Measurements from ENCODE around the gene EVA1C. TPM values are rescaled to one million over a fixed set of nuclear protein-coding genes. Genes with fewer than 3 reads are reported as not detected.

Gene EVA1C
- total RNA-seq, 2 experiments from 2014 or later, result 11.1 to 13.7 TPM

GRCh38 chr21:32372755-32373154 lies 39.8 kb upstream of the EVA1C start:
- no peak for DNase-seq
- Mint-ChIP-seq H3K27me3 (no peaks in the 10 kb centered on the region), H3K9me3 (no peaks in the 10 kb centered on the region), H3K27ac (peak overlapping the region; percentile 61), H3K4me1 (ENCODE audit: low read depth) (peaks cover 20% of the 10 kb centered on the region), H3K4me3 (no peak overlapping the region), H3K36me3 (ENCODE audit: low read depth) (peaks cover 49% of the 10 kb centered on the region)
- no peak for TF ChIP-seq CTCF (IDR thresholded peaks at IDR 0.05)
- ATAC-seq, result no peak
- POLR2A ChIA-PET, result no interaction called here
- CTCF ChIA-PET, result interaction anchor here (1.1 to 1.6 kb wide), 2 partner anchors 9 to 228 kb away, joined by 4 to 9 read pairs; no protein-coding TSS in a partner anchor
- intact Hi-C loops (cut with micrococcal nuclease), result no loop called here

- H3K9me3 Mint-ChIP-seq, result no peaks in the 10 kb centered on the region
- H3K27me3 Mint-ChIP-seq, result no peaks in the 10 kb centered on the region
- peaks cover 5% of the 10 kb centered on the region for H3K4me1 Mint-ChIP-seq (ENCODE audit: low read depth)
- no peak overlapping the region for H3K4me3 Mint-ChIP-seq
- intact Hi-C loops (cut with micrococcal nuclease), result no loop called here
- ChIA-PET CTCF (no interaction called here), POLR2A (no interaction called here)
- peaks cover 44% of the 10 kb centered on the region for H3K36me3 Mint-ChIP-seq (ENCODE audit: low read depth)
- DNase-seq, result no peak
- TF ChIP-seq CTCF (IDR thresholded peaks at IDR 0.05), result no peak
- no peak for ATAC-seq
- H3K27ac Mint-ChIP-seq, result no peak overlapping the region
Measured at GRCh38 chr21:32377506-32377905, 35.0 kb upstream of the EVA1C start.

GRCh38 chr21:32377991-32378390 lies 34.5 kb upstream of the EVA1C start:
- DNase-seq (no peak), ATAC-seq (no peak)
- H3K4me1 Mint-ChIP-seq (ENCODE audit: low read depth), result peaks cover 1% of the 10 kb centered on the region
- CTCF ChIA-PET, result no interaction called here
- no peak overlapping the region for H3K4me3 Mint-ChIP-seq
- no peaks in the 10 kb centered on the region for H3K27me3 Mint-ChIP-seq
- no peak for TF ChIP-seq CTCF (IDR thresholded peaks at IDR 0.05)
- no peaks in the 10 kb centered on the region for H3K9me3 Mint-ChIP-seq
- H3K36me3 Mint-ChIP-seq (ENCODE audit: low read depth), result peaks cover 41% of the 10 kb centered on the region
- H3K27ac Mint-ChIP-seq, result no peak overlapping the region
- POLR2A ChIA-PET, result no interaction called here
- intact Hi-C loops (cut with micrococcal nuclease), result no loop called here

- H3K9me3 Mint-ChIP-seq, result no peaks in the 10 kb centered on the region
- ATAC-seq, result no peak
- no peak overlapping the region for H3K27ac Mint-ChIP-seq
- H3K4me3 Mint-ChIP-seq, result no peak overlapping the region
- peaks cover 47% of the 10 kb centered on the region for H3K36me3 Mint-ChIP-seq (ENCODE audit: low read depth)
- intact Hi-C loops (cut with micrococcal nuclease), result no loop called here
- POLR2A ChIA-PET, result no interaction called here
- TF ChIP-seq CTCF (IDR thresholded peaks at IDR 0.05), result no peak
- no peaks in the 10 kb centered on the region for H3K4me1 Mint-ChIP-seq (ENCODE audit: low read depth)
- no peak for DNase-seq
- H3K27me3 Mint-ChIP-seq, result no peaks in the 10 kb centered on the region
- CTCF ChIA-PET, result interaction anchor here (0.6 kb wide), 1 partner anchor 94 kb away, joined by 6 read pairs; no protein-coding TSS in a partner anchor
Measured at GRCh38 chr21:32378956-32379355, 33.5 kb upstream of the EVA1C start.

- H3K9me3 Mint-ChIP-seq, result no peaks in the 10 kb centered on the region
- H3K36me3 Mint-ChIP-seq (ENCODE audit: low read depth), result peaks cover 60% of the 10 kb centered on the region
- DNase-seq (no peak), ATAC-seq (no peak)
- intact Hi-C loops (cut with micrococcal nuclease), result no loop called here
- TF ChIP-seq CTCF (IDR thresholded peaks at IDR 0.05), result no peak
- no peak overlapping the region for H3K4me3 Mint-ChIP-seq
- ChIA-PET CTCF (no interaction called here), POLR2A (no interaction called here)
- no peak overlapping the region for H3K27ac Mint-ChIP-seq
- H3K27me3 Mint-ChIP-seq, result no peaks in the 10 kb centered on the region
- peaks cover 6% of the 10 kb centered on the region for H3K4me1 Mint-ChIP-seq (ENCODE audit: low read depth)
Measured at GRCh38 chr21:32380940-32381339, 31.6 kb upstream of the EVA1C start.

Data from activated CD8-positive, alpha-beta T cell treated with anti-CD3 and anti-CD28 coated beads for 36 hours (primary cell).